ENCODE data around the gene IDI1.

IDI1 gene

GRCh38 chr10:1048732-1049424 is at the start of gene IDI1:
Gene IDI1, minus strand, starts transcription at chr10:1049119. Its CDS starts 116 bp downstream, at chr10:1049003.
- TF ChIP-seq CTCF (IDR thresholded peaks at IDR 0.05), result no peak

GRCh38 chr10:1097436-1097835 is 48.5 kb upstream of the IDI1 start:
- TF ChIP-seq CTCF (IDR thresholded peaks at IDR 0.05), result no peak

GRCh38 chr10:1096287-1096889 is 47.5 kb upstream of the IDI1 start:
- TF ChIP-seq CTCF (IDR thresholded peaks at IDR 0.05), result no peak

GRCh38 chr10:1095498-1095897 is 46.6 kb upstream of the IDI1 start:
- no peak for TF ChIP-seq CTCF (IDR thresholded peaks at IDR 0.05)

GRCh38 chr10:1094112-1095057 is 45.5 kb upstream of the IDI1 start:
- no peak for TF ChIP-seq CTCF (IDR thresholded peaks at IDR 0.05)

- no peak for TF ChIP-seq CTCF (IDR thresholded peaks at IDR 0.05)
Measured at GRCh38 chr10:1093696-1094095, 44.8 kb upstream of the IDI1 start.

GRCh38 chr10:1090696-1091095 is 41.8 kb upstream of the IDI1 start:
- no peak for TF ChIP-seq CTCF (IDR thresholded peaks at IDR 0.05)

All from LNCAP (cell line).